ENCODE data around the gene CHN2. TPM values are rescaled to one million over a fixed set of nuclear protein-coding genes. Genes with fewer than 3 reads are reported as not detected.

The CHN2 gene
- total RNA-seq, 1 donor from 2014 or later = 1.6 TPM

DNA sequence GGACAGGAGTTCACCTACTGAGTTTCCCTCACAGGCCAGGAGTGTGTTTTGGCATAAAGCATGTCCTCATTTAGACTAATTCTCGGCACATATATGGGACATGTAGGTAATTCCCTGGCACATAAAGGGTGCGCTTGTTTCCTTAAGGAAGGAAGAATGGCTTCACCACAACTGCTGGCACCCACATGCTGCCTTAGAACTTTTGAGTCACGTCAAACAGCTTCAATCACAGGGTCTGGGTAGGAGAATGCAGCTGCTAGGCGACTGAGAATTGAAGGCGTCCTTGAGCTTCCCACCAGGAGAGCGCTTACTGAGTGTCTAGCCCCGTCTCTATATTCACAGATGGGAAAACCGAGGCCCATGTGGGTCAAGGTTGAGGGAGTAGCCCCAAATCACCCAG, 146.1 kb downstream of the CHN2 start:
- ATAC-seq = no peak

- peak; percentile 41 for ATAC-seq
Measured at GRCh38 chr7:29341156-29341555, 146.6 kb downstream of the CHN2 start.

DNA sequence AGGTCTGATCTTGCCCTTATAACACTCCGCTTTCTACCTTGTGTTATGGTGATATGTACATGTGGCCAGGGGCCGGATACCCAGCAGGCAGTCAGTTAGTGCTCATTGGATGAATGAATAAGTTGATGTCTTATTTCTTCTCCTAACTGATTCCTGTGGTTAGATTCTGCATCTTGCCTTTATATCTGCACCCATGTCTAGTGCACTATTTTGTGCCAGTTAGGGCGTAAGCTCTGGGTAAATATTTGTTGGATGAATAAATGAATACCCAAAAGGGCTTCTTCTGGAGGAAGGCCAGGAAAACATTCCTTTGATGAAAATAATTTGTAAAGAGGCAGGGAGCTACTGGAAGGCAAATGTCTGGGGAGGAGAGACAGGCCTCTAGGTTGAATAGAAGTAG, 148.2 kb downstream of the CHN2 start:
- ATAC-seq = no peak

DNA sequence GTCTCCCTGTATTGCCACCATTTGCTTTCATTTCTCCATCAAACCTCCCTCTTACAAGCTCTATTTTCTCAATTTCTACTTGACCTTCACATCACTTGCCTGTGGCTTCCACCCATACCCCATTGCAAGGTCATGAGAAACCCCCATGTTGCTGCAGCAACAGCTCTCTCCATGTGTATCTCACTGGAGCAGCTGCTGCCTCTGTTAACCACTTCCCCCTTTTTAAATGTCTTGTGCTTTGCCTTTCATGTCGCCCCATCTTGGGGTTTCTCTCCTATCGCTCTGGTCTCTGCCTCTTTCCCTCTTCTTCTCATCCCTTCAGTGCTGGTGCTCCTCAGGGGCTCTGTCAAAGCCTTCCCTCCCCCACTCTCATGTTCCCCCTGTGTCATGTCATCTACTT, 148.8 kb downstream of the CHN2 start:
- no peak for ATAC-seq

DNA sequence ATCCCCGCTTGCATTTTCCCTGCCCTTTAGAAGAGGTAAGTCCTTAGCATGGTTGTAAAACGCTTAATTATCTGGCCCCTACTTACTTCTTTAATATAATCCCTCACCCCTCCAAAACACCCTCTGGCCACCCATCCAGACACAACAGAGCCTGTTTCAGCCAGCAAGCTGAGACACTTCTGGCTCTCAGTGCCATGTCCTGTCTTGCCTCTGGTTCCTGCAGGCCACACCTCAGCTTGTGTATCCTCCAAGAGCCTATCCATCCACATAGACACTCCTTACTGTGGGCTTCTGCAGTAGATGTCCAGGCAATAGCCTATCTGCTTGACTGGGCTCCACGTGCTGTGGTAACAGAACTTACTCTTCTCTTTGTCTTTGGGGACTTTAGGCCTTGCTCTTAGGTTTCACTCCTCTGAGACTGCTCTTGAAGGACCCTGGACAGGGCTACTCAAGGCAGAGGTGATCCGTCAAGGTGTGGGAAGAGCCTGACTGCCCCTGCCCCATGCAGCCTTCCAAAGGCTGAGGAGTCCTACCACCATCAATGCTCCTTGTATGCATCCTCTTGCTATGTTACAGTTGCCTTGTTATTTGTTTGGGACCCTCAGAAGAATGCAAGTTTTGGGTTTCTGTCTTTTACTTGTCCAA, 149.9 kb downstream of the CHN2 start:
- peak; percentile 67 for ATAC-seq

- peak; percentile 38 for ATAC-seq
Measured at GRCh38 chr7:29345590-29345989, 151.0 kb downstream of the CHN2 start.

DNA sequence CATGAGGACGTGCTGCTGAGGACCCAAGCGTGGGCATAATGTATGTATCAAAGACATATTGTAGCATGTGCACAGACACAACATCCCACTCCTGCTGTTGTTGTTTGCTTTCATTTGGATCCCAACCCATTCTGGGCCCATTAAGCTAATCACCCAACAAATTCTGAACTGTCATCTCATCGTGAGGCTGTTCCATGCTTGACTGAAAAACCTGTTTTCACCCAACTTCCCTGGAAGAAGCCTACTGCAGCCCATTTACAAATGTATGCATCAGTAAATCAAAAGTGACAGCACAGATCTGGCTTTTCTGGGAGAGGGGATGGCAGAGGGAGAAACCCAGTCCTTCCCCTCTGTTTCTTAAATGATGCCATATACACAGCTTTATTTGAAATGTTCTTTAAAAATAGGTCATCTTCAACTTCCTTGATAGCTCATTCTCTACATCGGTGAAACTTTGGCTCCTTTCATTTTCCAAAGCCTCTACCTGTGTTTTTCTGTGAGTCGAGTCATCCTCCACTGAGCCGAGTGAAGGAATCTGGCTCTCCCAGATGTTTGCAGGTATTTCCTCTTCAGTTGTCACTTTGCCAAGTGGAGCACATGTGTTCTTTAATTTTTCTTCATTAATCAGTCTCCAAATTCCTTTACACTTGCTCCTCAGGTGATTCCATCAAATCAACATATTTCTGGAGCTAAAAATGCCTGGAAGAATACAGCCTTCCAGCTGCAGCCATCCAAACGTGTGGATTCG, 151.8 kb downstream of the CHN2 start:
- ATAC-seq = no peak

GRCh38 chr7:29349362-29349761, 154.8 kb downstream of the CHN2 start:
- peak; percentile 78 for ATAC-seq

DNA sequence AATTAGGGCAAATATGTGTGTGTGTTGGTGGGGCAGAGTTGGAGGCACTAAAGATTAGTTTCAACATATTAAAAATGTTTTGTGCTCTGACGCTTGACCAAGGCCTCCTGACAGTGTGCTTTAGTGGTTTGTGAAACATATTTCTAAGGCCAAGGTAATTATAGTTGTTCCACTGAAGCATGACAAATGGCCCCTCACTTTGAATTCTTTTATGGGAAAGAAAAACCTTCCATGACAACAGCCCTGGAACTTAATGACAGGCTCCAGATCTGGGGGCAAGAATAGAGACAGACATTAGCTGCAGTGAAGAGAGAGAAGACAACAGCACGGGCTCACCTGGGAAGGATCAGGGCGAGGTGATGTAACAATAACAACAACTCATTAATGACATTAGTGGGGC, 155.8 kb downstream of the CHN2 start:
- no peak for ATAC-seq

- ATAC-seq = no peak
Measured at GRCh38 chr7:29352041-29352440, 157.5 kb downstream of the CHN2 start.

GRCh38 chr7:29353810-29354209, 159.2 kb downstream of the CHN2 start:
- ATAC-seq = no peak

- ATAC-seq = no peak
Measured at GRCh38 chr7:29354340-29354739, 159.8 kb downstream of the CHN2 start.

DNA sequence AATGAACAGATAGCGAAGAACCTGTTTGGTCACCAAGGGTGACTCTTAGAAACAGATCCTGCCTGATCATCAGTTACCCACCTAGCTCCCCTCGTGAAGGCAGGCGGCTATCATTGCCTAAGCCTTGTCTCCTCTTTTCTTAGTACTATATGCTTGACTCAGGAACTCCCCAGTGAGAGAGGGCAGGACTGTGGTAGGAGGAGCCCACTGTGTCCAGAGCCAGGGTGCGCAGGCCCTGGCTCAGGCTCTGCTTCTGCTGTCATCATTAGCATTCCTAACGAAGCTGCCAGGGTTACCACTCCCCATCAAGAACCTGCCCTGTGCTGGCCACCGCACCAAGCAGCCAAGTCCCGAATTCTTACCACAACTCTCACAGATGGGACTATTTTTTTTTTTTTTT, 160.8 kb downstream of the CHN2 start:
- no peak for ATAC-seq

- no peak for ATAC-seq
Measured at GRCh38 chr7:29356631-29357030, 162.1 kb downstream of the CHN2 start.

GRCh38 chr7:29359482-29360093, 165.0 kb downstream of the CHN2 start:
- ATAC-seq = no peak

DNA sequence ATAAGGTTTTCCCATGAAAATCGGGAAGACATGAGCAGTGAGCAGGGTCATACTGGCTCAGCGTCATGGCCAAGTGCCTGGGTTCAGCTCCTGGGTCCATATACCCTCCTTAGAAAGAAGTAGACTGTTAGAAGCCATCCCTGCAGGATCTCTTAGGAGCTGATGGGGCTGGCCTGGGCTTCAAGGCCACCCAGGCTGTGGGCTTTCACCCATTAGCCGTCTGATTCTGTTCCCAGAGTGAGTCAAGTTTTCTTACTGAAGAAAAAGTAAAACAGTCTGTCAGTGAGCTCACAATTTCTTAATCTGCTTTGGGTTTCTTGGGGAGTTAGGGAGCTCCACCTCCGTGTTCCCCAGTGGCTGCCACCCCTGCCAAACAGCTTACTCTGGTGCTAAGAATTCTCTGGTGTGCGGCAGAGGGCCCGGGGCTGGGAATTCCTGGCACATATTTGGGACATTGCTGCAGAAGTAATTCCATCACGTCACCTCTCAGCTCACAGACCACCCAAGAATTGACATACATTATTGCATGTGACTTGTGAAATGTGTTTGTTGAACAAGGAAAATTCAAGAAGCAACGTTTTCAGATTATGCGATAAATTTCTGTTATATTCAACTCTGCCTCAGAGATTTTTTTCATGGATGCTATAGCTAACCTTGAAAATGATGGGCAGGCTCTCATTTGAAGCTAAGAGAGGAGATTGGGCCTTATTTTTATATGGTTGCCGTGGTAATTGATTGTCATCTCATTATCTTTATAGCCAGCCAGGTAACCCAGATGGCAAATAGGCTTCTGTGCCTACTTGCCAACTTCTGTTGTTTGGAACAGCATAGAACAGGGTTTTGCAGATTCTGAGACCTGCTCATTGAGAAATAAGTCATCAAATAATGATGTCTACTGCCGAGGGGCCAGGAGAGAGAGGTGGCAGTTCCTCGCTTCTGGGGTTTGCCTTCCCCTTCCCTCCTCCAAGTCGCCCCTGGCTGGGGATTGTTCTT, 166.4 kb downstream of the CHN2 start:
- no peak for ATAC-seq

DNA sequence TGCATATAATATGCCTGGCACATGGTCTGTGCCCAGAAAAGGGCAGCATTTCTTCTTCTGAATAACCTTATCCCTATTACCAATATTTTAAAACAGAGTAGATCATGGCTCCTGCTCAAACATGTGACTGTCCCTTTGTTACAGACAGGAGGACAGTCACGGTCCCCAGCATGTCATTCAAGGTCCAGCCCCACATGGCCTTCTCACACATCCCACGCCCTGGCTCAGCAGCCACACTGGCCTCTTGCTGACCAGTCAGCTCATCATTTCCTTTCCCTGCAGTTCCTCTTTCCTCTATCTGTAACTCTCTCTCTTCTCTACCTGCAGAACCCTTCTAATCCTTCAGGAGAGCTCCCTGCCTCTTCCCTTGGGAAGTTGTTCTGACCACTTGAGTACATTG, 167.8 kb downstream of the CHN2 start:
- no peak for ATAC-seq

DNA sequence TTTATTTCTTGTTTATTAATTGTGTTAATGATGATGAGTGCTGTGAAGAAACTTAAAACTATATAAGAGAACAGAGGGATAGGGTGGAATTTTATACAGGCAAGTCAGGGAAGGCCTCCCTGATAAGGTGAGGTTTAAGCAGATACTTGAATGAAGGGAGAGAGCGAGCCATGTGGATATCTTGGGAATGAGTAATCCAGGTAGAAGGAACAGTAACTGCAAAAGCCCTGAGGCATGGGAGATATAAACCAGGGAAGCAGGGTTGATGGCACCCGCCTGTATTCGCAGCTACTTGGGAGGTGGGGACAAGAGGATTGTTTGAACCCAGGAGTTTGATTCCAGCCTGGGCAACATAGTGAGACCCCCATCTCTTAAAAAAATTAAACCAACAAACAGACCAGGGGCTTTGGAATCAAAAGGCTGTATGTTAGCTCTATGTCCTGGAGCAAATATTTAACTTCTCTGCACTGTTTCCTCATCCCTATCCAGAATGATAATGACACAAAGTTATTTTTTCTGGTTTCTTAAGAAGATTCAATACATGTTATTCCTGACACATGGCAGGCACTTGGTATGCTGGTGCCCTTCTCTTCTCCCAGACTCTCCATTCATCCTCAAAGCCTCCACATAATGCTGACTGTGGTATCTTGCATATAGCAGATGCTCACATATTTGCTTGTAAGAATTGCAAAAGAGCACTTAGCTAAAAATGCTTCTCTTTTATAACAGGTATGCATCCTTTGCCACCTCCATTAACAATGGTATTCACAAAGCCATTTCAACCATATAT, 169.3 kb downstream of the CHN2 start:
- no peak for ATAC-seq

GRCh38 chr7:29364661-29365060, 170.1 kb downstream of the CHN2 start:
- no peak for ATAC-seq

- no peak for ATAC-seq
Measured at GRCh38 chr7:29365423-29365822, 170.8 kb downstream of the CHN2 start.

- no peak for ATAC-seq
Measured at GRCh38 chr7:29367784-29368183, 173.2 kb downstream of the CHN2 start.

GRCh38 chr7:29369909-29370488, 175.4 kb downstream of the CHN2 start:
- ATAC-seq = peak; percentile 21
